Embryonic facial prominence (tissue), 1 donor: ENCODE results near the gene MFSD6.
"Not testable (repeated sequence)": the region's sequence is repeated elsewhere in the genome, so short reads cannot be mapped to it uniquely, and the experiment has no call there.

Experiments used
- DNase-seq: peaks from one replicate; pipeline ENCODE4 v3.0.0-alpha.2; 2016; ENCODE audit errors: extremely low spot score

MFSD6 gene

DNA sequence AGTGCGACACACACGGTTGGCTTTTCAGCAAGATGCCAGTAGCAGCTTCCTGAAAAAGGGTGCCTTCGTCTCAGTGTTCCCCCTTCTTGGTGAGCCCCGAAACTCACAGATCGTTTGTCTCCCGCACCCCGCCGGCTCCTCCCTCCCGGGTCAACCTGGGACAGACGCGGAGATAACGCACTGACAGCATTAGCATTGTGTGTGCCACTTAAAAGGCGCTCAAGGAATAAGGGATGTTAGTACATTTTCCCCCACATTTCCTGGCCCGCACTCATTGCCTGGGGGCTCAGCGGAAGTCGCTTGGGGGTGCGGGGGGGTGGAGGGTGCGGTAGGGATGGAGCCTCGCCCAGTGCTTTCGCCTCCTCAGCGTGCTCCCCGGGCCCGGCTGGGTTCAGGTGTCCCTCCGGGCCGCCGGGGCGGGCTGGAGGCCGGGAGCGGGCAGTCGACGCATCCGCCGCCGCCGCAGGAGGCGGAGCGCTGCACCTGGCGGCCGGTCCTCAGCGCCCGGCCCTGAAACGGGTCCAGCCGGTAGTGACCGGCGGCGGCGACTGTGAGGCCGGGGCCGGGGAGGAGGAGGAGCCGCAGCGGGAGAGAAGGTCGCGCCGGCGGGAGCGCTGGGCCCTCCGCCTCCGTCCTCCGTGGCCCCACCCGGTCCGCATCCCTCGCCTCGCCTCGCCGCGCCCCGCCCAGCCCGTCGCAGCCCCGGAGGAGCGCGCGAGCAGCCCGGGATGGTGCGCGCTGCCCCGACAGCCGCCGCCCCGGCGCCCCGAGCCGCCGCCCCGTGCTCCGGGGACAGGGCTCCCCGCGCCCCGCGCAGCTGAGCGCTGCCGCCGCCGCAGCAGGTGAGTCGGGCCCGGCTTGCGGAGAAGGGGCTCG, at the start of gene MFSD6:
Gene MFSD6 (plus strand): TSS at position 694 of the 876 bp plus-strand sequence. CDS start 27,675 bp downstream, outside the sequence.
- DNase-seq: no peak

DNA sequence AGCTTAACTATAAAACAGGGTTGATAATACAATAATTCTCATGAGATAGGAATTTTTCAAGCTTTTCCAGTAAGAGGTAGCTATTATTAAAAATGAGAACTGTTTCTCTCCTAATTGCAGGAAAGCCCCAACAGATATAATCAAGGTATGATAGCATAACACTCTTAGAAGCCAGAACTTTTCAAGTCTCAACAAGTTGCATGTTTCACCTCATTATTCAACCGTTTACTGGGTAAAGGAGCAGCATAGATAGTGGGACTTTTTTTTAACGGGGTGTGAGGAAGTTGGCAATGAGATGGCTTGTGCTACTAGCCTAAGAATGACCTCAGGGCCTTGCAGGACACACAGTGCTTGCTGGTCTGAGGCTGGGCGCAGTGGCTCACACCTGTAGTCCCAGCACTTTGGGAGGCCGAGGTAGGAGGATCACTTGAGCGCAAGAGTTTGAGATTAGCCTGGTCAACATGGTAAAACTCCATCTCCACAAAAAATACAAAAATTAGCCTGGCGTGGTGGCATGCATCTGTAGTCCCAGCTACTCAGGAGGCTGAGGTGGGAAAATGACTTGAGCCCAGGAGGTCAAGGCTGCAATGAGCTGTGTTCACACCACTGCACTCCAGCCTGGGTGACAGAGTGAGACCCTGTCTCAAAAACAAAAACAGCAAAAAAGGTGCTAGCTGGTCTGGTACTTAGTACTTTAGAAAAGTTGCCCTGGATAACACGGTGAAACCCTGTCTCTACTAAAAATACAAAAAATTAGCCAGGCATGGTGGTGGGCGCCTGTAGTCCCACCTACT, 49.3 kb upstream of the MFSD6 start:
- not testable (repeated sequence) for DNase-seq

DNA sequence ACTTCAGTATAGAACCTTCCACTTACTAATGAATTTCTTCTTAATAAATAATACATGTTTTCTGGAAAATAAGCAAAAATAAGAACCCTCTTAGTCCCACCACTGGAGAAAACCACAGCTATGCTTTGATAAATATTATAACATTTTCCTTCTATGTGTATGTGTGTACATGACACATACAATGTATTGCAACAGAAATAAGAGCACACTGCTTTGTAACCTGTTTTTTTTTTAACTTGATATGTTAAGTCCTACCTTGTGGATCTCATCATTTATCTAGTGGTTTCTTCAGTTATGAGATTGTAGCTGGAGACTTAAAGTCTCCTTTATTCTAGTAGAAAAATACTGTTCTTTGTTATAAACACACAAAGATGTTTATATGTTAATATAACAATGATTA, 47.6 kb upstream of the MFSD6 start:
- DNase-seq: no peak

DNA sequence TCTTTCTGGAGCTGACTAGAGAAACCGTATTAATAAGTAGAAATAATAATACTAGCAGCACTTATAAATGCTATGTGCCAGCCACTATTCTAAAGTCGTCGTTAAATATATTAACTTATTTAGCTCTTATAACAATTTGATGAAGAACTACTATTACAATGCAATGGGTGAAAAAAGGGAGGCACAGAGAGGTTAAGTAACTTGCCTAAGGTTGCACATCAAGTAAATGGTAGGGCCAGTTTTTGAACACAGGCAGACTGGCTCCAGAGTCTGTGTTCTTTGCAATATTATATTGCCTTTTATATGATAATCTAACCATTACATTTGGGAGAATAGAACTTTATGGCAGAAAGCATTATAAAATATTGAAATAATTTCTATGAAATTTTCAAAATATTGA, 47.2 kb upstream of the MFSD6 start:
- no peak for DNase-seq

DNA sequence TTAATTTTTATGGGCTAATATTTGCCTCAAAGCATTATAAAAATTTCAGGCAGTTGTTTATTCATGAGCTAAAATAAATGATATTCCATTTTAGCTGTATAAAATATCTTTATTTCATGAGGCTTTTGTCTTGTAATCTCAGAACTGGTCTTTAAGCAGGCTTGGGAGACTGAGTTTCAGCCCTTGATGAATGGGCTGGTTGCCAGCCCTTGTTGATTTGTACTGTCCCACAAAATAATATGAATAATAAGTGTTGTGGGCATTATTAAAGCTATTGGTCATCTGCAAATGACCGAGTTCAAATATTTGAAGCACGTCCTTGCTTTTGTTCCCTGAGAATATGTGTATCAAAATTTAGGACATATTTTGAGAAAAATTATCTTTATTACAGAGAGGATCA, 46.6 kb upstream of the MFSD6 start:
- no peak for DNase-seq

DNA sequence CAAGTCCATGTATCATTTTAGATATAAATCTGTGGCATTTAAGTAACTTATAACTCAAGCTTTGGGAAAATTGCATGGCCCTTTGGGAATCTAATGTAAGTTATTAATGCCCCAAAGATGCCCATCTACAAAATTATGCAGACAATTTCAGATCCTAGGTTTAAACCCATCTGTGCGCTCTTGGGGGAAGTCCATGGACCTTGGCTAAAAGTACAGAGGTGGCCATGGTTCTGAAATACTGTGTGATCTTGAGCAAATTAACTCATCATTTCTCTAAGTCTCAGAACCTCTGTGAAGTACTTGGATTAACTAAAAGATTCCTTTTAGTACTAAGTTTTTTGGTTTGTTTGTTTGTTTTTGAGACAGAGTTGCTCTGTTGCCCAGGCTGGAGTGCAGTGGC, 45.3 kb upstream of the MFSD6 start:
- DNase-seq: no peak

DNA sequence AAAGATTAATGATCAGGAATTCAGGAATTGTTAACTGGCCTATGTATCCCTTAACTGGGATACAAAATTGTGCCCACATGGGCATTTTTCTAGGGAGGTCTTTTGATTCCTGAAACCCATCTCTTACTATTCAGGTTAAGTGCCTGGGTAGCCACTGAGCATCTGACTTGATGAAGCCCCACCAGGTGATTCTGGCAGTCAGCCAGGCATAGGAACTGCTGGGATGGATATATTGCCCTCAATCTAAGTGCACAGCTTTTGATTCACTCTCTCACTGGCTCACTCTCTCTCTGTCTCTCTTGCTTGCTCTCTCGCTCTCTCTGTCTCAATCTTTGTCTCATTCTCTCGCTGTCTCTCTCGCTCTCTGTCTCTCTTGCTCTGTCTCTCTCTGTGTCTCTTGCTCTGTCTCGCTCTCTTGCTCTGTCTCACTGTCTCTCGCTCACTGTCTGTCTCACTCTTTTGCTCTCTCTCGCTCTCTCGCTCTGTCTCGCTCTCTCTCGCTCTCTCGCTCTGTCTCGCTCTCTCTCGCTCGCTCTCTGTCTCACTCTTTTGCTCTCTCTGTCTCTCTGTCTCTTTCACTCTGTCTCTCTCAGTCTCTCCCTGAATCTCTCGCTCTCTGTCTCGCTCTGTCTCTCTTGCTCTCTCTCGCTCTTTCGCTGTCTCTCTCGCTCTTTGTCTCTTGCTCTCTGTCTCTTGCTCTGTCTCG, 42.5 kb upstream of the MFSD6 start:
- DNase-seq: no peak

DNA sequence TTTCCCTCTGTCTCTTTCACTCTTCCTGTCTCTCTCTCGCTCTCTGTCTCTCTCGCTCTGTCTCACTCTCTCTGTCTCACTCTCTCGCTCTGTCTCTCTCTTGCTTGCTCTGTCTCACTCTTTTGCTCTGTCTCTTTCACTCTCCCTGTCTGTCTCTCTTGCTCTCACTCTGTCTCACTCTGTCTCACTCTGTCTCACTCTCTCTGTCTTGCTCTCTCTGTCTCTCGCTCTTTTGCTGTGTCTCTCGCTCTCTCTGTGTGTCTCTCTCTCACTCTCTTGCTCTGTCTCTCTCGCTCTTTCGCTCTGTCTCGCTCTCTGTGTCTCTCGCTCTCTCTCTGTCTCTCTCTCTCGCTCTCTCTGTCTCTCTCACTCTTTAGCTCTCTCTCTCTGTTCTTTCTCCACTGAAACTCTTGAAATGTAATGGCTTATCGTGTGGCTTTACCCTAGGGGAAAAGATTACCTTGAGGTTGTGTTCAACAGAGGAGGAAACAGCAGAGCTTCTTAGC, 41.9 kb upstream of the MFSD6 start:
- DNase-seq: no peak

DNA sequence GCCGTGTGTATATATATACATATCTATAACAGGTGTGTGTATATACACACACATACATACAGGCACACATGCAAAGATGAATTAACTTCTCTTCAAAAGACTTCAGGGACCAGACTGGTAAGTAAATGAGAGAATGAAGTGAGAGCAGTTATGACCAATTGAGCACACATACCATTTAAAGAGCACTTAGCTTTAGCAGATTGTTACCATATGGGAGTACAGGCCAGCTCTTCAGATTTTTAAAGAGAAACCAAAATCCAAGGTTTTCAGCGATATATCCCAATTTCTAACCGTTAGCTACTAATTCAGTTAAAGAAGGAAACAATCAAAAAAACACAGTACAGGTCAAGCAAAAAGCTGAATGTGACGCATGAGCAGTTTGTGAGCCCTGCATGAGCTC, 41.1 kb upstream of the MFSD6 start:
- no peak for DNase-seq

DNA sequence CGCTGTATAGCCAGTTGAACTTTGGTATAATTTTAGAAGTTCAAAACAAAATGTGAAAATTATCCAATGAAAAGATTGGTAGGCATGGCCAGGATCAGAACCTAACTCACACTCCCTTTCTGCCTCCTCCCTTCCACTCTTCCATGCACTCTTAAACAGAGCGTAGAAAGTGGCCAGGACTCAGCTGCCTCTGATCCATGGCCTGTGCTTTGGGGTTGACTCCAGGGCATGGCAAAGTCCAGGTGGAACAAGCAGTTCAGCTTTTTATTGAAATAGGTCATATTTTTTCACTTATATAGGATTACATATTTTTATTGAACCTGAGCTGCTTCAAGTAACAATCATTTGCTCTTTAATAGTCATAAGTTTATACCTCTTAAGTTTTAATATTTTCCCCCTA, 38.5 kb upstream of the MFSD6 start:
- DNase-seq: no peak

DNA sequence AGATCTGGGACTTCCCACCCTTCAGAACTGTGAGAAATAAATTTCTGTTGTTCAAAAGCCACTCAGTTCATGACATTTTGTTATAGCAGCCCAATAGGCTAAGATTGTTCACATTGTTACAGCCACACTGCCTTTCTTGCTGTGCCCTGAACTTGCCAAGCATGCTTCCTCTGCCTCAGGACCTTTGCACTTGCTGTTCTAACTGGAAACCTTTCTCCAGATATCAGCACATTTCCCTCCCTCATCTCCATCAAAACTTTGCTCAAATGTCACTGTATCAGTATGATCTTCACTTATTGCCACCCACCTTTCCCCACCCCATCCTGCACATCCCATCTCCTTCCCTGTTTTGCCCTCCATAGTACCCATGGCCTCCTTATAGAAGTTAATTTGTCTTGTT, 32.1 kb upstream of the MFSD6 start:
- DNase-seq: no peak

DNA sequence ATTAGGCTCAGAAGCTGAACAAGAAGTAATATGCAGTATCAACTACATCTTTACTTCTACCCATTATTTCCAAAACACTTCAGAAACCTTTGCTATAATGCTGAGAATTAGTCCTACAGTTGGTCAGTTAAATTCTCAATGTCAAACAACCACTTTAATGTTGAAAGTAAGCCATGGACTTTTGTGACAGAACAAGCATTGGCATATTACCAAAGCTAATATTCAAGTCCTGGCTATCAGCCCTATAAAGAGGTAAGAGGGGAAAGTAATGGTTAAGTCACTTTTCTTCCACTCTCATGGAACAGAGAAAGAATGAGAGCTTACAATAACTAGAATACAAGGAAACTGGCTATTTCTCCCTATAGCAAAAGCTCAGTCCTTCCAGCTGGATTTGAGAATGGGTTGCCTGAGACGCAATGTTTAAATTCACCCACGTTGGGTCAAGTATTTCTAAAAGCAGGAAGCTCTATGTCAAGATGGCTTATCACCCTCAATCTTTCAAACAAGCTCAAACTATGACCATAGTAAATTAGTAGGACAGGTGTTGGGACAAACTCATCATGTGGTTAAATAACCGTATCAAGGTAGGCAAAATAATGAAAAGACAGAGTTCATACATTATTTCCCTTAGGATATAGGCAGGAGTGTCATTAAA, 31.4 kb upstream of the MFSD6 start:
- no peak for DNase-seq

DNA sequence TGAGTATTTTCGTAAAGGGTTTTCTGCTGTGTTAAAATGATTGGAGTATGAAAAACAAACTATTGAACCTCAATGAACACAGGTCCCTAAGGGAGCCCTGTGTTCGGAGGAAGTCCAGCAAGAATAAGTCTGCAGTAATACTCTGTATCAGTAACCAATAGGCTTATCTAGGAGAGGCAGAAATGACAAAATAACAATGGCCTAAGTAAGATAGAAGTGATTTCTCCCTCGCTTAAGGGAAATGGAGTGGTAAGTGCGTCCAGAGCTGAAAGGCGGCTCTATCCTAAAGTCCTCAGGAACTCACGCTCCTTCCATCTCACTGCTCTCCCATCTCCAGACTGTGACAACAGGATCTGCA, 29.3 kb upstream of the MFSD6 start:
- DNase-seq: no peak

DNA sequence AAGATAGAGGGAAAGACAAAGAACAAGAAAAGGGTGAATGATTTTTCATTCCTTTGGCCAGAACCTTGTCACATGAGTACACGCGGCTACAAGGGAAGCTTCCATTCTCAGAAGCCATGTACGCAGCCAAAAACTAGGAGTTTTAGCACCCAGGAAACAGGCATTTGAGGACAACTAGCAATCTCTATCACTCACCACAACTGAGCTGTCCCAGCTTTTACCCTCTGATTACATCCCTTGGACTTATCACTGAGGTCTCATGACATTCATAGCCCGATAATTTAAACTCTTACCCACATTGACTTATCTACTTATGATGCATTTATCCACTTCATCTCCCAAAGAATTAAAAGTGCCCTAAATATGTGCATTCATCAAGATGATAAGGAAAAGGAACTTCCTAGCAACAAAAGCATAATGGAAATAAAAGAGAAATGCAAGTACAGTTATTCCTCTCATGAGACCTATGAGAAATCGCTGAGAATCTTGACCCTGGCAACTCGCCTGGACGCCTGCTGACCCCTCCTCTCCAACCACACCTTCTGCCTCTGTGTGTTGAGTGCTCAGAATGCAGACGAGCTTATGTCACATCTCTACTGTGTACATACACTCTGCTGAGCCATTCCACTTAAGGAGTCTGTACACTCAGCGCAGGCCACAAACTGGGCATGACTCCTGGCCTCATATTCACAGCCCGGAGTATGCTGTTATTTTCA, 28.7 kb upstream of the MFSD6 start:
- no peak for DNase-seq

DNA sequence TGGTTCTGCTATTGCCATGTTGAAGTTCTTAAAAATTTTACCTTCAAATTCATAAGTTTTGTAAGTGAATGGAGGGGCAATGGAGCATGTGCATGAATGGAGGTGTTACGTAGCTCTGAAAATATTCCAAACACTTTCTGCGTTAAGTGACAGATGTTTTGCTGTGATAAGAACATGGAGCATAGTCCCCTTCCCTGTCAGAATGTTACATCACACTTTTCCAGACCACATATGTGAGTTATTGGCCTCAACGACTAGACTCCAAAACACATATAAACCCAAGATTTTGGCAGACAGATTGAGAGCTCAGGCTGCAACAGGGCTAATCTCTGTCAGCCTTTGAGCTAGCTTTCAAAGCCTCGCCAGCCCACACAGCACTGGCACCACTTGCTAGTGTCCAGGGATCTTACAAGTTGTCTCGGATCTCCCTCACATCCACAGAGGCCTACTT, 27.2 kb upstream of the MFSD6 start:
- DNase-seq: no peak

DNA sequence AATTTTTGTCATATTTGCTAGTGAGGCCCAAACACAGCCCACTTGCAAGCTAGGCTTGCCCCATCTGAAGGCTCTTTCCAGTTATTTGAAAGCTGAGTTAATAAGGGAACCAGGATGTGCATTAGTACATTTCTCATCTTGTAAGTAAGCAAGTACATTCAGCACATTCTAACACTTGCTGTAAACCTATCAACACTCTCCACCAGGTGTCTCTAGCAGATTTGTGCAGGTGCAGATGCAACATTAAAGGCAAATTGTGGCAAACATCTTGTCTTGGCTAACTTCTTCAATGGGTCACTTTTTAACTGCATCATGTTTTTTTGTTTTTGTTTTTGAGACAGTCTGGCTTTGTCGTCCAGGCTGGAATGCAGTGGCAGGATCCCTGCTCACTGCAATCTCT, 25.3 kb upstream of the MFSD6 start:
- DNase-seq: no peak

DNA sequence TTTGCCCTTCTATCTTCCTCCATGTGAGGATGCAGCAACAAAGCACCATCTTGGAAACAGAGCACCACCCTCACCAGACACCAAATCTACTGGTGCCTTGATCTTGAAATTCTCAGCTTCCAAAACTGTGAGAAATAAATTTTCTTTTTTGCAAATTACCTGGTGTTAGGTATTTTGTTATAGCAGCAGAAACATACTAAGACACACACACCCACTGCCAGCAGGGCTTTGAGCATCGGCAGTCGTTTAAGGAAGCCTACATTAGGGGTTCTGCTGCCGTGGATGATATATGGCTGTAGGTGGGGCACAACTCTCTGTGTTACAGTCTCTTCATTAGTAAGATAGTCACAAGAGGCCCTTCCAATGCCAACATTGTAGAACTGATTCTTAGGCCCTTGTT, 20.7 kb upstream of the MFSD6 start:
- no peak for DNase-seq

DNA sequence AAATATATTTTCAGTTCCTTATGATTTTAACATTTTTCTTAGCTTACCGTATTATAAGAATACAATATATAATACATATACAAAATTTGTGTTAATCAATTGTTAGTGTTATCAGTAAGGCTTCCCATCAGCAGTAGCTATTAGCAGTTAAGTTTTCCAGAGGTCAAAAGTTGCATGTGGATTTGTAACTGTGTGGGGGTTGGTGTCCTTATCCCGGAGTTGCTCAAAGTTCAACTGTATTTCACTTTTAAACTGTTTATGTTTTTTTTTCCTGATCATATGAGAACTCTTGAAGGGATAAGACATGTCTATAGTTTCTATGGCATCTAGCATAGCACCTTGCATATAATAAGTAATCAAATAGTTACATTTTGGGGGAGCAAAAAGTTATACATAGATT, 11.9 kb upstream of the MFSD6 start:
- DNase-seq: no peak

DNA sequence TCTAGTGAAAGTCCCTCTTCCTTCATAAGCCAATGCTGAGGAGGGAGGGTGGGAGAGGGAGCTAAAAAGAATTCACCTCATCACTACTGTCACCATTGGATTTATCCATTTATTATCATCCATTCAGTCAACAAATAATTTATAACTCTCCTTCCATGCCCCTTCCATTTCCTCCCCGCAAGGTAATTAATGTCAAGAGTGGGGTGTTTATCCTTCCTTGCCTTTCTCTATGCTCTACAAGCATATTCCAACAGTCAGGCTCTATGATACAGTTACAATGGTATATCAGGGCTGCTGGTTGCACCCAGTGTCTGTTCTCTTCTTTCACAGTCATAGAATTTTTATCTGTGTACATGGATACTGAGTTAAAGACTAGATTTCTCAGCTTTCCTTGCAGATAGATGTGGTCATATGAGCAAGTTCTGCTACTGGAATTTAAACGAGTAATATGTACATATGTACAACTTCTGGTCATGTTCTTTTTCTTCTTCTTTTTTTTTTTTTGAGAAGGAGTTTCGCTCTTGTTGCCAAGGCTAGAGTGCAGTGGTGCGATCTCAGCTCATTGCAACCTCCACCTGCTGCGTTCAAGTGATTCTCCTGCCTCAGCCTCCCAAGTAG, 5.1 kb upstream of the MFSD6 start:
- DNase-seq: no peak

DNA sequence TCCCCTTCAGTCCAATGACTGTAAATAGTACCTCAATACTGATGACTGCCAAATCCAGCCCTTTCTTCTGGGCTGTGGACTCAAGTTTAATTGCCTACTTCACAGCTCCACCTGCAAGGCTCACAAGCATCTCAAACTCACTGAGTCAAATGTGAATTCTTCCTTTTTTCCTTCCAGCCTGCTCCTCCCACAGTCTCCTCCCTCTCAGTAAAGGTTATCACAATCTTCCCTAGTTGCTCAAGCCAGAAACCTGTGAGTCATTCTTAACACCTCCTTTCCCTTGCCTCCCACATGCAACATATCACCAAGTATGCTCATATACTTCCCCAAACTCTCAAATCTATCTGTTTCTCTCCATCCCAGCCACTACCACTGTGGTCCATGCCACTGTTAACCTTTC, 3.7 kb upstream of the MFSD6 start:
- no peak for DNase-seq

DNA sequence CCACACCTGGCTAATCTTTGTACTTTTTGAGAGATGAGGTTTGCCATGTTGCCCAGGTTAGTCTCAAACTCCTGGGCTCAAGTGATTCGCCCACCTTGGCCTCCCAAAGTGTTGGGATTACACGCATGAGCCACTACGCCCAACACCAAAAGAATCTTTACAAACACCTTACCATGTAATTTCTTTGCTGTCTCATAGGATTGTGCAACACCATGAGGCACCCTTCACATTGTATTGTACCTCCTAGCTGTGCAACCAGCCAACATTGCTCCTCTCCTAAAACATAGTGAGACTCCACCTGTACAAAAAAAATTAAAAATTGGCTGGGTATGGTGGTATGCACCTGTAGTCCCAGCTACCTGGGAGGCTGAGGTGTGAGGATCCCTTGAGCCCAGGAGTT, 3.1 kb upstream of the MFSD6 start:
- no peak for DNase-seq
